NCI-H1436 (cell line): ENCODE measurements around the gene BIN1.

Experiments
- DNase-seq: peaks from one replicate; lab custom pipeline; 2025; lab: John Stamatoyannopoulos, UW

Gene BIN1

DNA sequence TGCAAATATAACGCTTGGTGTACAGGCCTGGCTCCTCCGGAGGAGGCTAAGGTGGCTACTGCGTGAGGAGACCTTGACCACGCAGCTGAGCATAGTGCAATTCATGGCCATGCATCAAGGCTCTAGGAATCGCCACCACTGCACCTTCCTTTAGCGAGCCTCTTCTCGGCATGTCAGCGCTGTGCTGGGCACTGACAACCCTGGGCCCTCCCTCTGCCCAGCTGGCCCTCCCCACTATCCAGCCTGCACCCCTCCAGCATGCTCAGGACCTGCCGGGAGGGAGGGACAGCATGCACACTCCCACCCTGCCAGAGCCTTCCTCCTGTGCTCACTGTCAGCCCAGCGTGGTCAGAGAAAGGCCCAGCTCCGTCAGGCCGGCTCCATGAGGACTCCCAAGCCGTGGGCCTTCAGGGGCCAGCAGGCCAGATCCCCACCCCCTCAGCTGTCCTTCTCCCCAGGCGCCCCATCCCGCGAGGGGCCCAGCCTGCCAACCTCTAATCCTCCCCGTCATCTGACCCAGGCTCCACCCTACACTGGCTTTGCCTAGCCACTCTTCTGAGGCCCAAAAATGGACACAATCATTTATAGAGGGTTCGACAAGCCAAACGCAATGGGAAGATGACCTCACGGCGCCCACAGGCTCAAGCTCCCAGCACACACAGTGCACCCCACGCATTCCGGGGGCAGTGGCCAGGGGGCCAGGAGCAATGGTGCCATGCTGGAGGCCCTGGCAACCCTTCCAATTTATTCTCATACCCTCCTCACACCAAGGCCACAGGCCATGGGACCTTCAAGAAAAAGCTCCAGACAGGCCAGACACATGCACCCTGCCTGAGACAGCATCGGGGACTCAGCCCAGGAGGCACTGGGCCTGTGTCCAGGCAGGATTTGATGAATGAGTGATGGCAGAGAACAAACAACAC lies 3.5 kb downstream of the BIN1 start:
- no peak for DNase-seq

- no peak for DNase-seq
Measured at GRCh38 chr2:127102521-127103242, 4.3 kb downstream of the BIN1 start.

- DNase-seq, result no peak
Measured at GRCh38 chr2:127101756-127102477, 5.0 kb downstream of the BIN1 start.

GRCh38 chr2:127101048-127101611 lies 5.8 kb downstream of the BIN1 start:
- no peak for DNase-seq

DNA sequence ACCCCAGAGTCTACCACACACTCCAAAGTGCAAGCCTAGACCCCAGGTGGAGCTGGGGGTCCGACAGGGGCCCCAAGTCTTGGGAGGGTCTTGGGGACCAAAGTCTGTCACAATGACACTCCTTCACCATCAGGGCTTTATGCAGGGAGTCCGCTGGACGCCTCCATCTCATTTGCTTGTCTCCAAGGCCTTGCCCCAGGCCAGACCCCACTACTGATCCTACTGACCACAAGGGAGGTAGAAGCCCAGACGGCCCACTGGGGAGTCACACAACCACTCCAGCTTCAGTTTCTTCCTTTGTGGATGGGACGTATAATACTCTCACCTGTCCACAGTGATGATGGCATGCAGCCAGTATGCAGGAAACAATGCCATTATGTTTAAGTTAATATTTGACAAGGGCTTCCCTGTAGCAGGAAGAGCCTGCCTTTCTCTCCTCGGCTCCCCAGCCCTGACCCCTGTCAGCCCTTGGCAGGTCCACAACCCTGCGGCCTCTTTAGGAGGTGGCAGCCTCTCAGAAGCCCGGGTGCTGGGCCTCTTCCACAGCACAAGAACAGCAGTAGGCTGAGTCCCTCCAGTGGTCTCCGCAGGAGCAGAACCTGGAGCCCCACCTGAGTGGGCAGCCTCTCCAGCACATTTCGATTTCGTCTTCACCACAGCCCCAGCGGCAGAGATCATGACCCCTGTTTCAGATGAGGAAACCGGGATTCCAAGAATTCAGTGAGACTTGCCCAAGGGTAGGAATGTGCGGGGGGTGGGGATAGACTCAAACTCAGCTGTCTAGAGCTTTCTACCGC lies 6.5 kb downstream of the BIN1 start:
- DNase-seq, result no peak

- DNase-seq, result no peak
Measured at GRCh38 chr2:127098711-127099110, 8.2 kb downstream of the BIN1 start.

DNA sequence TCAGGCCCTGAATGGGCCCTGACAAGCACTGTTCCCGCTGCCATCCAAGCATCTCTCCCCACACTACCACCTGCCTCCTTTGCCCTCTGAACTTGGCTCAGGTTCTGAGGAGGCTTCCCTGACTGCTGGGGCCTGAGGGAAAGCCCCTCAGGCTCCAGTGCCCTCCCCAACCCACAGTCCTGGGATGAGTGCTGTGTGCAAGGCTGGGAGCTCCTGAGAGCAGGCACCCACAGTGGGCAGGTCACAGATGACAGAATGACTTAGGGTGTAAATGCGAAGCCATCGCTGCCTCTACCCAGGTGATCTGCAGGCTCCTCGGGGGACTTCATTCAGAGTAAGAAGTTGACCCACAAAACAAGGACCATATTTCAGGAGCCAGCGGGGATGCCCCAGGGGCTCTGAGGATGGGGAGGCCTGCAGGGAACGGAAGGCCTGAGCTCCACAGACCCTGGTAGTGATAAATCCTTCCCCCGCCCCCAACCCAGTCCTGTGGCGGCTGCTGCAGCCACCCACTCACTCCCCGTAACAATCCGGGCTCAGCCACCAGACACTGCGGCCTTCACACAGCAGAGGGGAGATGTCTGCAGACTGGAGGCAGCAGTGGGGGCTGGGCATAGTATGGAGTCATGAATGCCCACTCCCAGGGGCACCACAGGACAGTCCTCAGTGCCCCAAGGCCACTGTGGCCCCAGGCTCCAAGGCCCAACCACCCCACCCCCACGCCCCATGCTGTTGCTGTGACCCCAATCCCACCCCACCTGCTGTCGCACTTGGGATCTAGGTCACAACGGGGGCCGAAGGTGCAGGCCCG lies 8.9 kb downstream of the BIN1 start:
- DNase-seq, result no peak

- no peak for DNase-seq
Measured at GRCh38 chr2:127097471-127097765, 9.5 kb downstream of the BIN1 start.

GRCh38 chr2:127096718-127097470 lies 10.1 kb downstream of the BIN1 start:
- DNase-seq, result no peak

DNA sequence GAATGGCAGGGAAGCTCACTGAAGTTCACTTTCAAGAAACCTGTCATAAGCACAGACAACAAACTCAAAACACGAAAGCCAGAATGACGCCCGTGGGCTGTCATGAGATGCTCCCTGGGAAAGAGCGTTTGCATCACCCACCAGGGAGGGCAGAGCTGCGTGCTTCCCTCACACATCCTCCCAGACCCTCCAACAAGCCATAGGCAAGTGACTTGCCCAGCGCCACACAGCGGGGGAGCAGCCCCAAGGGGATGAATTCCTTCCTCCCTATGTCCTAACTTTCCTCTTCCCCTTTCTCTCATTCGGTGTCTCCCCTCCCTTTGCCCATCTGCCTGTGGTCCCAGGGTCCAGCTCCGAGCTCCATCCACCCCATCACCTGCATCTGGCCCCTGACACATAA lies 10.7 kb downstream of the BIN1 start:
- DNase-seq, result no peak

DNA sequence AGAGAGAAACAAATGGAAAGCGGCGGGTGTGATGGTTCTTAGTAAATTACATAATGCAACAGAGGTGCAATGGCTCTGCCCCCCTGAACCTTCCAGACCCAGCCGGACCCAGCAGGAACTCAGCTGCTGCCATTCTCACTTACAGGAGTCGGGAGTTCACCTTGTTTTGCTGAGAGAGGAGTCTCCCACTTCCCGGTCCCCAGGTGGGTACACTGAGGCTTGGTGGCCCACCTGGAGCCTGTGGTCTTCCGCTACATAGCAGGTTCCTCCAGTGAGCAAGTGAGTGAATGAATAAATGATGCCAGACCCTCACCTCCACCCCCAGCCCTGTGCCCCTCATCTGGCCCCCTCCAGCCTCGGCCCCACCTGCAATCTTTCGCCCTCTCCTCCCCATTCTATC lies 11.2 kb downstream of the BIN1 start:
- DNase-seq, result no peak

- DNase-seq, result no peak
Measured at GRCh38 chr2:127095367-127095641, 11.7 kb downstream of the BIN1 start.

- DNase-seq, result no peak
Measured at GRCh38 chr2:127094509-127095366, 12.2 kb downstream of the BIN1 start.

DNA sequence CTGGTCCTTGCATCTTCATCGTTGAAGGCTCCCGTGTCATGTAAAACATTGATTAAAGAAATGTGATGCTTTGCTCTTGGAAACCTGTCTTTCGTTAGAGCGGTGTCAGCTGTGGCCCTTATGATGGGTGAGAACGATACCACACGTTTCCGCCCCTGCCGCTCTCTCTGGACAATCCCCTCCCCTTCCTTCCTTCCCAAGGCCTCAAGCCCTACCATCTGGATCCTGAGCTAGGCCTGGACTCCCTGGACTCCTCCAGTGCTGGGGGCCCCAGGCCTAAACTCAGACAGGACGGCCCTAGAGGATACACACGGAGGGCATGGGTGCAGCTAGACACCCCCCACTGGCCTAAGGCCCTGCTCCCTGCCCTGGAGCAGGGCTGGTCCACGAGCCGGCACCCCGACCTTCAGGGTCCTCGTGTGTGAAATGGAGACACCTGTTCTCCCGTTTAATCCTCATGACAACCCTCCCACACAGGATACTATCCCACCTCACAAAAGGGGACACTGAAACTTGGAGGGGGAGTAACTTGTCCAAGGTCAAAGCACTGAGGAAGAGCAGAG lies 13.2 kb downstream of the BIN1 start:
- no peak for DNase-seq

- no peak for DNase-seq
Measured at GRCh38 chr2:127092901-127093516, 13.9 kb downstream of the BIN1 start.

- no peak for DNase-seq
Measured at GRCh38 chr2:127092306-127092705, 14.6 kb downstream of the BIN1 start.

- DNase-seq, result no peak
Measured at GRCh38 chr2:127091886-127092285, 15.1 kb downstream of the BIN1 start.

- DNase-seq, result no peak
Measured at GRCh38 chr2:127091148-127091547, 15.8 kb downstream of the BIN1 start.
